PC-9 (cell line): Measurements from ENCODE around the gene PSMC1. TPM values are rescaled to one million over a fixed set of nuclear protein-coding genes. Genes with fewer than 3 reads are reported as not detected.

Experiments used
- BruUV-seq: library from RNA; stranded (reverse); fragments of 400-500 nt; replicated peaks from 2 replicates; lab custom pipeline; 2021; lab: Mats Ljungman, UMichigan
- CTCF ChIA-PET: fragments of 300-600 bp; sonication (Branson Sonifier 250); formaldehyde crosslinking; loops from one replicate; lab custom pipeline; 2022; ENCODE audit warnings: antibody characterized with exemption; lab: Charles Lee
- POLR2A ChIA-PET: fragments of 300-600 bp; sonication (Branson Sonifier 250); formaldehyde crosslinking; loops from one replicate; lab custom pipeline; 2022; ENCODE audit warnings: antibody characterized with exemption; ENCODE audit not compliant: unreplicated experiment; lab: Charles Lee
- DNase-seq, 2 experiments: peaks; one replicate each; pipeline versions ENCODE4 v3.0.0 to v3.0.0-alpha.2; 2015 to 2022; ENCODE audit warnings: mixed read lengths in 1 of 2
- H2AFZ ChIP-seq: fragments of 200-600 bp; sonication (generic); 2 replicates; pipeline ENCODE4 v1.8.1; 2017; ENCODE audit warnings: antibody characterized with exemption
- H3F3A ChIP-seq: fragments of 200-600 bp; sonication (generic); 2 replicates; pipeline ENCODE4 v1.8.1; 2017; ENCODE audit warnings: antibody characterized with exemption, mild to moderate bottlenecking, low read depth; ENCODE audit not compliant: insufficient read depth
- H3K27ac ChIP-seq: fragments of 200-600 bp; sonication (generic); 2 replicates; pipeline ENCODE4 v1.6.1; 2016; ENCODE audit warnings: mixed run types
- H3K27me3 ChIP-seq: fragments of 200-600 bp; sonication (generic); 2 replicates; pipeline ENCODE4 v1.6.1; 2016; ENCODE audit warnings: low read depth, mixed run types; ENCODE audit not compliant: insufficient read depth
- H3K36me3 ChIP-seq: fragments of 200-600 bp; sonication (generic); 2 replicates; pipeline ENCODE4 v1.6.1; 2016; ENCODE audit warnings: low read depth, mixed run types
- H3K4me1 ChIP-seq: fragments of 200-600 bp; sonication (generic); replicated peaks from 2 replicates; pipeline ENCODE4 v1.6.1; 2016; ENCODE audit warnings: mixed run types; ENCODE audit not compliant: insufficient read depth
- H3K4me2 ChIP-seq: fragments of 200-600 bp; sonication (generic); 2 replicates; pipeline ENCODE4 v1.6.1; 2017; ENCODE audit warnings: mixed run types
- H3K4me3 ChIP-seq: fragments of 200-600 bp; sonication (generic); 2 replicates; pipeline ENCODE4 v1.6.1; 2016; ENCODE audit warnings: mixed run types
- H3K79me2 ChIP-seq: fragments of 200-600 bp; sonication (generic); 2 replicates; pipeline ENCODE4 v1.6.1; 2017; ENCODE audit warnings: low read depth, mixed run types
- H3K9me2 ChIP-seq: fragments of 200-600 bp; sonication (generic); 2 replicates; pipeline ENCODE4 v1.8.1; 2017; ENCODE audit warnings: mild to moderate bottlenecking; ENCODE audit not compliant: insufficient read depth
- H3K9me3 ChIP-seq: fragments of 200-600 bp; sonication (generic); 2 replicates; pipeline ENCODE4 v1.8.1; 2016; ENCODE audit warnings: low read depth; ENCODE audit not compliant: insufficient read depth
- H4K20me1 ChIP-seq: fragments of 200-600 bp; sonication (generic); 2 replicates; pipeline ENCODE4 v1.8.1; 2017; ENCODE audit not compliant: insufficient read depth
- CTCF ChIP-seq: fragments of 200-600 bp; sonication (generic); conservative IDR thresholded peaks from 2 replicates; pipeline ENCODE4 v1.6.1; 2017; ENCODE audit warnings: mixed run types, antibody characterized with exemption, mild to moderate bottlenecking, moderate library complexity
- EZH2 ChIP-seq: fragments of 200-600 bp; sonication (generic); IDR thresholded peaks from 2 replicates; pipeline ENCODE4 v1.8.0; 2017; ENCODE audit warnings: antibody characterized with exemption, low read depth
- intact Hi-C: fragments of 100-400 bp; cut with micrococcal nuclease; formaldehyde crosslinking; loops from one replicate; pipeline ENCODE4 v1.10.0; 2022; ENCODE audit not compliant: unreplicated experiment
- total RNA-seq: library from RNA; stranded (reverse); gene quantifications from 2 replicates; pipeline ENCODE4 v1.2.3, GENCODE V29; 2021

Gene PSMC1
- total RNA-seq, 1 experiment from 2014 or later, result 50.8 TPM

- ChIA-PET CTCF (no interaction called here), POLR2A (no interaction called here)
- H3K4me3 ChIP-seq, result no peak overlapping the region
- H3K4me2 ChIP-seq, result no peak overlapping the region
- intact Hi-C loops, result no loop called here
- no peaks in the 10 kb centered on the region for H3K9me2 ChIP-seq
- no peaks in the 10 kb centered on the region for H3K36me3 ChIP-seq
- H3F3A ChIP-seq, result peaks cover 4% of the 10 kb centered on the region; the same call in 1 of the 2 replicates
- BruUV-seq, result no TSS peak
- no peaks in the 10 kb centered on the region for H3K4me1 ChIP-seq
- no peak overlapping the region for H3K27ac ChIP-seq
- TF ChIP-seq EZH2 (no peak), CTCF (no peak)
- H2AFZ ChIP-seq, result no peak overlapping the region
- no peak for DNase-seq
- no peaks in the 10 kb centered on the region for H3K27me3 ChIP-seq
- 0 out of 2 replicates have a peak, but pooled peaks cover 2% of the 10 kb centered on the region for H4K20me1 ChIP-seq
- no peaks in the 10 kb centered on the region for H3K79me2 ChIP-seq
- no peaks in the 10 kb centered on the region for H3K9me3 ChIP-seq
Measured at GRCh38 chr14:90297876-90298629, 41.7 kb downstream of the PSMC1 start.

DNA sequence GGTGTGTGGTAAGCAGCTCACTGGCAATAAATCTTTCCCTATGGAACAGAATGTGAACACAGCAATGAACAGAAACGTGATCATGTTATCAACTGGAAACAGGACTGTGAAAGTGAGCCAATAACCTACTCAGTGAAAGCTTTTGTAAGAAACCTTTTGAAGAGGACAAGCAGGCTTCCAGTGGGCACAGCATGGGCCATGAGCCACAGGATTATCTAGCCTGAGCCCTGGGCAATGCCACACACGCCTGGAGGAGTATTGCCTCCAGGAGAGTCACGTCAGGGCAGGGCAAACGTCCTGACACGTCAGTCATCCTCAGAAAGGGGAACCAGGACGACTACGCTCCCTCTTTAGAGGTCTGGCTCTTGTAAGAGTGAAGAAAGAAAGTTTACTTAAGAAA lies 43.1 kb downstream of the PSMC1 start:
- no TSS peak for BruUV-seq
- no peak overlapping the region for H3K4me2 ChIP-seq
- no peaks in the 10 kb centered on the region for H3K9me3 ChIP-seq
- no peaks in the 10 kb centered on the region for H3K4me1 ChIP-seq
- H3K9me2 ChIP-seq, result no peaks in the 10 kb centered on the region
- DNase-seq, result no peak
- ChIA-PET CTCF (no interaction called here), POLR2A (no interaction called here)
- H3K4me3 ChIP-seq, result no peak overlapping the region
- peaks cover 4% of the 10 kb centered on the region; the same call in 1 of the 2 replicates for H3F3A ChIP-seq
- no peaks in the 10 kb centered on the region for H3K36me3 ChIP-seq
- no peaks in the 10 kb centered on the region for H3K27me3 ChIP-seq
- H3K79me2 ChIP-seq, result no peaks in the 10 kb centered on the region
- H4K20me1 ChIP-seq, result 0 out of 2 replicates have a peak, but pooled peaks cover 2% of the 10 kb centered on the region
- intact Hi-C loops, result no loop called here
- no peak overlapping the region for H3K27ac ChIP-seq
- H2AFZ ChIP-seq, result no peak overlapping the region
- no peak for TF ChIP-seq EZH2
- no peak for TF ChIP-seq CTCF

DNA sequence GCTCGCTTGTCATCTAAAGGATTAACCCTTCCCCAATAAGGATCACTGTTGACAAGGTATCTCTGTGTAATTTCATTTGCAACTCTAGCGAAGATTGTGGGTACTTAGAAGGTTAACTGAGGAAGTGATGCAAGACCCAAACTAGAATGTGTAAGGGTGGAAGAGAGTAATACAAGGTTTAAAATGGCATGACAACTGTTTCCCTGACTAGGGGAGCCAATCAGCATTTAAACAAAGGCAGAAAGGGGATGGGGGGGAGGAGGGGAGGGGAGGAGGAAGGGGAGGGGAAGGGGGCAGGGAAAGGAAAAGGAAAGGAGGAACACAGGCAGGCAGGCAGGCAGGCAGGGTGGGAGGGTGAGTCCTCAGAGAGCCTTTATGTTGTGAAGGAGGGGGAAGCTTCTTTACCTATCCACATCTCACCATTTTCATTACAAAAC lies 44.3 kb downstream of the PSMC1 start:
- Histone ChIP-seq H3K79me2 (no peaks in the 10 kb centered on the region), H3K36me3 (no peaks in the 10 kb centered on the region), H3K4me1 (no peaks in the 10 kb centered on the region), H3K4me2 (no peak overlapping the region), H3K27me3 (no peaks in the 10 kb centered on the region), H3F3A (peaks cover 4% of the 10 kb centered on the region; the same call in 1 of the 2 replicates), H2AFZ (no peak overlapping the region), H3K27ac (no peak overlapping the region), H3K4me3 (no peak overlapping the region), H3K9me2 (no peaks in the 10 kb centered on the region), H4K20me1 (0 out of 2 replicates have a peak, but pooled peaks cover 2% of the 10 kb centered on the region), H3K9me3 (no peaks in the 10 kb centered on the region)
- intact Hi-C loops, result loop anchor here (2.0 kb wide), 1 partner anchor 98 kb away; no protein-coding TSS in a partner anchor
- no TSS peak for BruUV-seq
- no peak for DNase-seq
- TF ChIP-seq EZH2, result no peak
- no peak for TF ChIP-seq CTCF
- CTCF ChIA-PET, result no interaction called here
- POLR2A ChIA-PET, result no interaction called here
